GM18867 (cell line): ENCODE data around the gene ERCC5.

Source experiments
- ATAC-seq: cut with Tn5 transposase; IDR thresholded peaks from one replicate; pipeline ENCODE4 v1.9.1; 2021; ENCODE audit warnings: mild to moderate bottlenecking, moderate library complexity; ENCODE audit not compliant: unreplicated experiment

The ERCC5 gene

GRCh38 chr13:102914339-102914930 is 68.6 kb downstream of the ERCC5 start:
- no peak for ATAC-seq

DNA sequence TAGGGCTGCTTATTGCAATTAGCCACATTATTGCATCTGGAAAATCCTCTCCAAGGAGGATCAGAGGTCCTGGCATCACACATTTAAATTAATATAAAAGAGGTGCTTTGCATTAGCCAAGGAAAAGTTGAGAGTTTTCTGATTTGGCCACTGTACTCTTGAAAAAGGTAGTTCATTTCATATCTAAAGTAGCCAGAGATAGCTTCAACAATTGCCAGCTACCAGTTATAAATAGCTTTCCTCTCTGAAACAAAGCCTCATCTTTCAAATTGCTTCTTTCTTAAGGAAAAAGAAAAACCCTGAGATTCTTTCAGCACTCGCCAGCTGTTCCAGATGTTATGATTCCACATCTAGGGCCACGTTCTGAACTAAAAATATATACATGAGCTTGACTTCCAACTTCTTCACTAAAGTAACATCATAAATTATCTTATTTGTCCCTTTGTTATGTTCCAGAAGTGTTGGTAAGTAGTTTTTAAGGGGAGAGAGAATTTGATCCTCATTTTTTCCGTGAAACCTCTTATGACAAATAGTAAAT is 69.6 kb downstream of the ERCC5 start:
- ATAC-seq, result no peak

DNA sequence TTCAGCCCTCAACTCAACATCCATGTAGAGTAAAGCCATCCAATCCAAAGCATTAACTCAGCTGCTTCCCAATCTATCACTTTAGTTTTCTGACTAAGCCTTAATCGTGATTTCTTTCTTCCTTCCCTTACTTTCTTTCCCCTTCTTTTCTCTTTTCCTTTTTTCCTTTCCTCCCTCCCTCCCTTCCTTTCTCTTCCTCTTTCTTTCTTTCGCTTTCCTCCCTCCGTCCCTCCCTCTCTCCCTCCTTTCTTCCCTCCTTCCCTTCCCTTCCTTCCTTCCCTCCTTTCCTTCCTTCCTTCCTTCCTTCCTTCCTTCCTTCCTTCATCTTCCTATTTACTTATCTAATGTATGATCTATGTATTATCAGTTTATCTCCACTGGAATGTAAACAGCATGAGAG is 71.2 kb downstream of the ERCC5 start:
- no peak for ATAC-seq

GRCh38 chr13:102922184-102922583 is 76.4 kb downstream of the ERCC5 start:
- no peak for ATAC-seq
